GOT3 (cell line): Measurements from ENCODE around the gene ISLR2.
"Not testable (repeated sequence)": the region's sequence is repeated elsewhere in the genome, so short reads cannot be mapped to it uniquely, and the experiment has no call there.

ENCODE experiments used
- DNase-seq: peaks from one replicate; lab custom pipeline; 2025; ENCODE audit warnings: mixed read lengths; lab: John Stamatoyannopoulos, UW

ISLR2 gene

GRCh38 chr15:74156678-74157411 lies 26.5 kb downstream of the ISLR2 start:
- no peak for DNase-seq

GRCh38 chr15:74157868-74158827 lies 27.8 kb downstream of the ISLR2 start:
- no peak for DNase-seq

GRCh38 chr15:74158855-74159650 lies 28.7 kb downstream of the ISLR2 start:
- no peak for DNase-seq

- DNase-seq = no peak
Observed at GRCh38 chr15:74159773-74160172, 29.4 kb downstream of the ISLR2 start.

- DNase-seq = not testable (repeated sequence)
Observed at GRCh38 chr15:74160390-74160789, 30.0 kb downstream of the ISLR2 start.

- DNase-seq = not testable (repeated sequence)
Observed at GRCh38 chr15:74162195-74162536, 31.8 kb downstream of the ISLR2 start.

GRCh38 chr15:74165461-74165860 lies 35.1 kb downstream of the ISLR2 start:
- no peak for DNase-seq

GRCh38 chr15:74167891-74168331 lies 37.5 kb downstream of the ISLR2 start:
- no peak for DNase-seq

- DNase-seq = no peak
Observed at GRCh38 chr15:74168711-74169126, 38.3 kb downstream of the ISLR2 start.

GRCh38 chr15:74170071-74170844 lies 39.9 kb downstream of the ISLR2 start:
- no peak for DNase-seq

GRCh38 chr15:74170875-74171578 lies 40.6 kb downstream of the ISLR2 start:
- no peak for DNase-seq

- DNase-seq = no peak
Observed at GRCh38 chr15:74171965-74172541, 41.7 kb downstream of the ISLR2 start.

GRCh38 chr15:74172701-74173379 lies 42.5 kb downstream of the ISLR2 start:
- no peak for DNase-seq

- DNase-seq = no peak
Observed at GRCh38 chr15:74173380-74174218, 43.2 kb downstream of the ISLR2 start, which contains the start of gene ISLR. TSS of gene ISLR (plus strand) at chr15:74173710. CDS start at chr15:74174859, 1,149 bp downstream.

GRCh38 chr15:74174219-74174957 lies 44.0 kb downstream of the ISLR2 start:
- no peak for DNase-seq

GRCh38 chr15:74174958-74175253 lies 44.5 kb downstream of the ISLR2 start:
- DNase-seq = no peak

GRCh38 chr15:74175271-74176191 lies 45.1 kb downstream of the ISLR2 start:
- DNase-seq = no peak
